ENCODE data around the gene OMA1. TPM values are rescaled to one million over a fixed set of nuclear protein-coding genes. Genes with fewer than 3 reads are reported as not detected.

Gene OMA1
- total and polyA plus RNA-seq, 8 donors: 8.9 to 28.5 (median 14.7) TPM

DNA sequence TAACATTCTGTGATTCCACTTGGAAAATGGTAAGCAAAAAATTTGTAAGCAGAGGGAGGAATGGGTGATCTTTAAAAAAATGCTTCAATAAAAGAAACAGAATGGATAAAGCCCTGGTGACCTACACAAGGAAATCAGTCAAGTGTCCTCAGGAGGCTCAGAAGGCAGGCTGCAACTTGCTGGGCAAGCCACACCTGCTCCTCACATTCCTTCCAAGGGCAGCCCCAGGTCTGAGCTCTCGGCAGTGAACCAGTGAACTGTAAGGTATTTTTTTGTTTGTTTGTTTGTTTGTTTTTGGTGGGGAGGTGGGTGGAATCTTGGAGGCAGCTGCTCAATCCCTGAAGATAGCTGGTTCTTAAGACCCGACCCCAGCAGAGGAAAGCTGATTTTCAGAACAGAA is 26.2 kb upstream of the OMA1 start:
- H3K4me3 ChIP-seq: peak overlapping the region in 1 of 4 donors; percentile 15
- TF ChIP-seq CTCF (IDR thresholded peaks at IDR 0.05): no peak
- H3K27ac ChIP-seq: peak overlapping the region; percentile 81 to 99 (median 95)
- no peaks in the 10 kb centered on the region for H3K36me3 ChIP-seq
- no peaks in the 10 kb centered on the region for H3K9me3 ChIP-seq
- ATAC-seq (peak in 2 of 4 donors; percentile 16 to 18), FAIRE-seq (no peak), DNase-seq (no peak)
- WGBS, 2 donors: 26 to 28% methylated on average over 2 of the region's 2 CpGs
- peaks cover 0 to 19% (median 15%) of the 10 kb centered on the region in 3 donors for H3K4me1 ChIP-seq
- intact Hi-C loops (cut with DNase I): no loop called here
- no peaks in the 10 kb centered on the region for H3K27me3 ChIP-seq

- Histone ChIP-seq H3K4me1 (peaks cover 0 to 19% (median 14%) of the 10 kb centered on the region in 3 donors), H3K27me3 (no peaks in the 10 kb centered on the region), H3K9me3 (no peaks in the 10 kb centered on the region), H3K4me3 (no peak overlapping the region), H3K36me3 (no peaks in the 10 kb centered on the region), H3K27ac (no peak overlapping the region)
- no peak for TF ChIP-seq CTCF (IDR thresholded peaks at IDR 0.05)
- no peak for FAIRE-seq
- intact Hi-C loops (cut with DNase I): no loop called here
- no peak for DNase-seq
- ATAC-seq: no peak
Measured at GRCh38 chr1:58571616-58572015, 25.1 kb upstream of the OMA1 start.

- H3K4me3 ChIP-seq: no peak overlapping the region
- no peak overlapping the region for H3K27ac ChIP-seq
- 84 to 92% methylated on average over 2 of the region's 2 CpGs for WGBS, 2 donors
- no peak for DNase-seq
- no peak for ATAC-seq
- no peaks in the 10 kb centered on the region for H3K36me3 ChIP-seq
- no peak for FAIRE-seq
- H3K4me1 ChIP-seq: peaks cover 0 to 19% (median 14%) of the 10 kb centered on the region in 3 donors
- intact Hi-C loops (cut with DNase I): no loop called here
- H3K27me3 ChIP-seq: no peaks in the 10 kb centered on the region
- H3K9me3 ChIP-seq: no peaks in the 10 kb centered on the region
- TF ChIP-seq CTCF (IDR thresholded peaks at IDR 0.05): no peak
Measured at GRCh38 chr1:58570817-58571216, 24.3 kb upstream of the OMA1 start.

- Histone ChIP-seq H3K4me1 (peaks cover 0 to 19% (median 14%) of the 10 kb centered on the region in 3 donors), H3K36me3 (no peaks in the 10 kb centered on the region), H3K9me3 (no peaks in the 10 kb centered on the region), H3K27me3 (no peaks in the 10 kb centered on the region), H3K4me3 (no peak overlapping the region), H3K27ac (no peak overlapping the region)
- TF ChIP-seq CTCF (IDR thresholded peaks at IDR 0.05): no peak
- no peak for ATAC-seq
- no peak for DNase-seq
- intact Hi-C loops (cut with DNase I): no loop called here
- no peak for FAIRE-seq
Measured at GRCh38 chr1:58570094-58570493, 23.6 kb upstream of the OMA1 start.

GRCh38 chr1:58568911-58569310 is 22.4 kb upstream of the OMA1 start:
- DNase-seq (no peak), FAIRE-seq (no peak), ATAC-seq (no peak)
- Histone ChIP-seq H3K9me3 (no peaks in the 10 kb centered on the region), H3K27ac (no peak overlapping the region), H3K4me3 (no peak overlapping the region), H3K27me3 (no peaks in the 10 kb centered on the region), H3K4me1 (peaks cover 0 to 19% (median 14%) of the 10 kb centered on the region in 3 donors), H3K36me3 (no peaks in the 10 kb centered on the region)
- no peak for TF ChIP-seq CTCF (IDR thresholded peaks at IDR 0.05)
- 93 to 97% methylated on average over 5 of the region's 5 CpGs for WGBS, 2 donors
- intact Hi-C loops (cut with DNase I): no loop called here
